Activated naive CD4-positive, alpha-beta T cell treated with Interleukin-2 at 50 U/mL for 16 hours (primary cell): ENCODE results near the gene CAMK2D.

Experiments
- DNase-seq: peaks from one replicate; pipeline ENCODE4 v3.0.0-alpha.2; 2020

CAMK2D gene

DNA sequence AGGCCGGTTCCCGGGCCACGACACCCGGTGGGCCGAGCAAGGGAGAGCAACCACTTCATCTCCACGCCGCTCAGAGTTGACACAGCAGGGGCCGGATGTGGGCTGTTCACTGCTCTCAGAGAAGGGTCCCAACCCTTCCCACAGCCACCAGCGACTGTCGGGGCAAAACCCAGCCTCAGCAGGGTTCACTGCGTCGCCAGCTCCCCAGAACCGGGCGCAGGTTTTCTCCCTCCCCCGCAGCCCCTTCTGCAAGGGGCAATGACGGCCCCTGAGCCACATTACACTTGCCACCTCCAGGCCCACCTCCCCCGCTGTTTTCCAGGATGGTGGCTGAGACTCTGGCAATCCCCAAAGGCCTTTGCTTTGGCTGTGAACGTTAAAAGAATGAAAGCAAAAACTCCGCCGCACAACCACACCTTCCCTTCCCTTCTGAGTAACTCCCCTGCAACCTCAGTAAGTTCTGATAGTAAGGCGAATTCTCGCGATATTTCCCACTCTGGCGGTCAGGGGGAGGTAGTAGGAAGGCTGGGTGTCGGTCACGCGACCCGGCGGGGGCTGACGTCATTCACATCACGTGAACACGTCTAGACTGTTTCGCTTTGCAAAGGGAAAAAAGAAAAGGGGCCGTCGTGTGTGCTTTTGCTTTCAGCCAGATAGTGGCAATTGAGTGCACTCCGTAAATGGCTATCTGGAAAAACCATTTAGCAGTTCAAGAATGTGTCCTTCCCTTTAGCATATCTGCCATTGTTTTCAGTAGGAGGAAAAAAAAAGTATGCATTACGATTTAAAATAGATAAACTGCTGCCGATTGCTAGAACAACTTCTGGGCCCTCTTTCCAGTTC is 869 bp upstream of the CAMK2D start:
- DNase-seq: peak; percentile 99

DNA sequence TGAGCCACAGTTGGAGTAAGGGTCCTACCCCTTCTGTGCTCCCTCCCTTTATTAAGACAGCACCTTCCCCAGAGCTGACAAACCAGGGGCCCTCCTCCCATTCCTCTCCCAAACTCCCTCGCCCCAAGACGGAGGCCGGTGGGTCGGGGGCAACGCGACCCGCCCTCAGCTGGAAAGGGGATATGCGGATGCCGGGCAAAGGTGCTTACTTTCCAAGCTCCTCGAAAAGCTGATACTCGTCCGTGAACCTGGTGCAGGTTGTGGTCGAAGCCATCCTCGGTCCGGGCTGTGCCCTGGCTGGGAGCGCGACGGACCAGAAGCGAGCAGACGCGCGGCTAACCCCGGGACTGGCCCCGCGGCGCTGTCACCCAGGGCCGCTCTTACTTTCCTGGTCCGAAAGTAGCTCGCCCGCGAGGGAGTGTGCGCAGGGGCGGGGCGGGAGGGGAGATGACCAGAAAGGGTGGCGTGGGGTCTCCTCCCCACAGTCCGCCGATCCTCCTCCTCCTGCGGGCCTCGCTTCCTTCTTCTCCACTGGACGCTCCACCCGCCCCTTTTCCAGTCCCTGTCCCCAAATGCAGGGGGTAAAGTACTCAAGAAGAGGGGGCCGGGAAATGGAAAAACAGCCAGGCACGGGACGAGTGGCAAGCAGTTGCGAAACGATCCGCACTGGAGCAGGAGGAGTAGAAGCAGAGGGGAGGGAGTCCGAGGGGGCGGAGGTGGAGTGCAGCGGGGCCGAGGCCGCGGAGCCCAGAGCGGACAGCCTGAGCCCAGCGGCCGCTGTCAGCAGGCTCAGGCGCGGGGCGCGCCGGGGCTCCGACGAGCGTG is 531 bp downstream of the CAMK2D start:
- peak; percentile 54 for DNase-seq

DNA sequence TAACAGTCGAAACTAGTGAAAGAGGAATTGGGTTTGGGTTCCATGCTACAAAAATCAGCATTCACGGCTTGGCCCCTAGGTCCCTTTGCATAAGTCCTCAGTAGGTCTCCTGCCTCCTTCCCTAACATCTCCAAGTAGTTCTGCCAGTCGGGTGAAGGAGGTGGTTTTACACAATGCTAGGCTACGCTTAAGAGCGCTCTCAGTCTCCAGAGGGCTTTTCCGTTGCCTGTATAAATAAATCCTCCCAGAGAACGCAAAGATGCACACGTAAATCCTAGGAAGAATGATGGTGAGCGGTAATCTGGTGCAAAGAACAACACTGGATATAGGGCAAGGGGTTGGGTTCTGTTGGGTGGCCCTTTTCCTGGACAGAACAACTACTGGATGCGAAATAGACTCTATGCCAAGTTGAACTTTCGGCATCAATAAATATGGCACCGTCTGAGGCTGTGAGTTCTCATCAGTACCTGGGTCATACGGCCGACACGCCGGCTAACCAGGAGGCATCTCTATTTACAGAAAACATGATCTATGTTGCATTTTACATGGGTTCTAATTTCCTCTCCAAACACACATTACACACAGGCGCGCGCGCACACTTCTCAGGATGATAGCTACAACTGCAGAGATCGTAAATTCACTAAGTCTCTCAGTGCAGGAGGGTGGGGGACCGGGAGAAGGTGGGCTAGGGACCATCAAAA is 1.3 kb downstream of the CAMK2D start:
- DNase-seq: peak; percentile 47

DNA sequence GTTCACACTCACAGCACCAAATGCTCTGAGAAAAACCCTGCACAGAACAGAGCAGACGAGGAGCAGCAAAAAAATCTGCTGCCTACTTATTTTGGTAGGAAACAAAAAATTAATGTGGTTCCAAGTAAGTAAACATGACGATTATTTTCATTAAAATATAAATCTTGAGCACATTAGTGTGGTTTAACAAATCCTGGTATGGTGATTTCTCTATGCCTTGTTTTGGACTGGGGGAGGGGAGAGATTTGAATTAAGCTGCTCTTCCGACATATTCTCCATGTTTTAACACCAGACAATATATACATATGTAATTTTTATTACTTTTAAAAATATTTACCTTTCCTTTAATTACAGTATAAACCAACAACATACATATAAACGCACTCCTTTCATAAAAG is 1.8 kb downstream of the CAMK2D start:
- no peak for DNase-seq

DNA sequence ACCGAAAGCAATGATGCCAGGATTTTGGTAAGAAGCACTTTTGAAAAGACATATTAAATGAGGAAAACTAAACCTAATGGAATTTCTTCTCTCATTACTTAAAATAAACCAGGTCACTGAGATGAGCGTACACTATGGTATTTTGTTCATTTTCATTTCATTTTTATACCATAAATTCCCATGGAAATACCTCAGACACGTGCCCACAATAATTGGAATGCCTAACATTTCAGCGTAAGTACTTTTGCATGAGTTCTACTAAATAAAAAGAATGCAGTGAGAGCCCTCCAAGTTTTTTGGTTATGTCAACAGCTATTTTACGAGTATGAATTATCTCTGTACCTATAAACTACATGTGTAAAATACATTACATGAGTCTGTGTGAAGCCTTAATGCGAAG is 3.2 kb downstream of the CAMK2D start:
- DNase-seq: no peak

DNA sequence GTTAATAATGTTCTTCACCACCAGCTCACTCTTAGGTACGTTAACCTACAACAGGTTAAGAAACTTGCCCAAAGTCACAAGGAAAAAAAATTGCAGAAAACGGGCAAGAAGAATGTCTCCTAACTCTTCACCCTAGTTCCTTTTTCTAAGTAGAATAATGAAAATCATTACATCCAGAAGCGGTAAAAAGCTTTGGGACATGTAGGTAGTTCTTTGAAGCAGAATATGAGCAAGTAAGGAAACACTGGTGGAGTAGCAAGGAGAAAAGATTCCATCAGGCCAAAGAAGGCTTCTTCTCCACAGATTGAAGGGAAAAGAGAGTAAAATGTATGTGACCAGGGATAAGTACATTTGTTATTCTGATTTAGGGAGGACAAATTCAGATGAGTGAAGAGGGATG is 4.1 kb downstream of the CAMK2D start:
- DNase-seq: no peak

DNA sequence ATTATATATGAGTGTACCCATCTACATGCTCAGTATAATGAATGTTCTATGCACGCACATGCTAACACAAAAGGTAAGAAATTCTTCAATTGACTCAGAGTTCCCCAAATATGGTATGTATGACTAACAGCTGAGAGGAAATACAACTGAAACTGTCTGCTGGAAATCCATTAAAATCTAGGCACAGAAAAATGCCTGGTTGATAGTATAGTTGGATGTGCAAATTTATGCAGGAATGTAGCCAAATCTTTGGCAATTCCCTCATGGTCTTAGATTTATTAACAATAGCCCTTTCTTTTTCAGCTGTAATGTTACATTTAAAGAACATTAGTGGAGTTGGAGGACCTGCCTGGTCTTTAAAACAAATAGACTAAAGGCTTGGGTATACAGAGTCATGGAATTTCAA is 5.5 kb downstream of the CAMK2D start:
- no peak for DNase-seq

DNA sequence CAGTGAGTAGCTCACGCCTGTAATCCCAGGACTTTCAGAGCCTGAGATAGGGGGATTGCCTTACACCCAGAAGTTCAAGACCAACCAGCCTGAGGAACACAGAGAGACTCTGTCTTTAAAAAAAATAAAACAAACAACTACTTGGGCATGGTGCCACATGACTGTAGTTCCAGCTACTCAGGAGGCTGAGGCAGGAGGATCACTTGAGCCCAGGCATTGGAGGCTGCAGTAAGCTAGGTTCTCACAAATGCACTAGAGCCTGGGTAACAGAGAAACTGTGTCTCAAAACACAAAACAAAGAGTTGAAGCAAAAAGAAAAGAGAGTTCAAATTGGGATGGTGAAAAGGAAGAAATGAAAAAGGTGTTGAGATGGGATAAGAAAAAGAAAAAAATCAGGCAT is 10.8 kb downstream of the CAMK2D start:
- DNase-seq: no peak

DNA sequence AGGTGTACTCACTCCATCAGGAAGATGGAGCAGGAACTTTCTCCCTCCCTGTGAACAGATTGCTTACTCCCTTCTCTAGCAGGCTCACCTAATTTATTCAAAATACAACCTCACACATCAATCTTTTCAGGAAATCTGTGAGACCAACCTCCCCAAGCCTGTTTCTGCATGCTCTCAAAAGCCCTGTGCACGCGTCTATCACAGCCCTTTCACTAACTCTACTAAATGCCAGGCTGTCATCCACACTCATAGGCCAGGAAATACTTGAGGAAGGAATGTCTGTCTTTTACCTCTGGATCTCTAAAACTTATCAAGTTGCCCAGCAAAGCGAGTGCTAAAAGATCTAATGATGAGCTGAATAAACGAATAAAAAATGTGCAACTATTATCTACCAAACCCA is 11.2 kb downstream of the CAMK2D start:
- no peak for DNase-seq

DNA sequence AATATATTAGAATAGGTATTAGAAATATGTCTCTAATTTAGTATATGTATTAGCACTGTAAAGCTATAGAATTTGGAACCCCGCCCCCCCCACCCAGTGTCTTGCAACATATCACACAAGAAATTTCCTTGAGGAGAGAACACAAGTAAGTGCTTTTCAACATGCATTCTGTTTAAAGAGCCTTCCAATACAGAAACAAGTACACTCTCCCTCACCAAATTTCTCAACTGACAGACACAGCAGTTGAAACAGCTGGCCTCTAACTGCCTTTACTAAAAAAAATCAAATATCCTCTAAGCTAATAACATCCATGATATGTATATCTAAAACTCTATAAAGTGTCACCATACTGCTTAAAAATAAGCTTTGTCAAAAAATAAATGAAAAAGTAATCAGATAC is 12.4 kb downstream of the CAMK2D start:
- DNase-seq: no peak

DNA sequence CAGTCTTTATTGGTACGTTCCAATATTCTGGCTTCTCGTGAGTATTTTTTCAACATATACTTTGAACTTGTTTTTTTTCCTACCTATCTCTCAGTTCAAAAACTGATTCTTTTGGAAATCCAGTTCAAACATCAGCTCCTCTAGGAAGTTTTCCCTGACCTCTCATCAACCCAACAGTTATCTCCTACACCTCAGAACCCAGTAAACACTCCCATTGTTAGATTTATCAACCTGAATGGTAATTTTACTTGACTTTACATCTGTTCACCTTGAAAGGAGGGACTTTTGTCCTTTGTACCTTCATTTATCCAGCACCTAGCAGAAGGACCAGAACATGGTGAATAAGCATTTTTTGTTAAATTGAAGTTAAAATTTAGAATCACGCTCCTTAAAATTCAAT is 13.6 kb downstream of the CAMK2D start:
- DNase-seq: no peak

DNA sequence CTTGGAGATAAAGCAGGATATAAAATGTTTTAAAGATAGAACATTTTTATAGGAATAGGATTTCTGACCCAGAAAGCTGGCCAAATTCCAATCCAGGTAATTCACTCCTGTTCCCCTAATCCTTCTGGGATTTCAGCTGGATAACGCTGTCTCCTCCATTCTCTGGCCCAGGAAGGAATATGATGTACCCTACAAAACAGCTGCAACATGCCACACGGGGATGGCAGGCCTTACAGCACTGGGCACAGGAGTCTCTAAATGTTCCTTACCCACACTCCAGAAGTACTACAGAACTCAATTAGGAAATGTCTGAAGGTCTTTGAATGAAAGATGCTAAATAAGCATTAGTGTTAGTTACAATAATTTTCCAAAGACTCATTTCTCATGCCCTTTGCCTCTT is 15.8 kb downstream of the CAMK2D start:
- no peak for DNase-seq

DNA sequence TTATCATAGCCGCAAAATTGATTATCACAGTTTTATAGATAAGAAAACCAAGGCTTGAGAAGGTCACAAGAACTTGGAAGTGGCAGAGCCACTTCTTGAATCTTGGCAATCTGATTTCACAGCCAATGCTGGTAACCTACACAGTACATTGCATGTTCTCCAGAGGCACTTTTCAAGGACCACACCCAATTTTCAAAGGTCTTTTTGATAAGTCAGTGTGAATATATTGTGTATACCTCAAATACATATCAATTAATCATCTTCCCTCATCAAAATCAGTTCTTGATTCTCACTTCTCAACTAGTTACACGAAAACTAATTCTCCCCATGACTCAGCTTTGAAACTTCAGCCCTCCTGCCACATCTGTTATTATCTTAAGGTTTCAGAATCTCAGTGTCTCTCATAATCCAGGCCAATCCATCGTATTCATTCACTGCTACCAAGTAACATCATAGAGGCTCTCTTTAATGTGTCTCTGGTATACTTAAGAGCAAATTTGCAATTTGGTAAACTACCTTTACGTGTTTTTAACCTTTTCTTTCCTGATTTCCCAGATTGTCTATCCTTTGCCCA is 16.8 kb downstream of the CAMK2D start:
- DNase-seq: no peak

DNA sequence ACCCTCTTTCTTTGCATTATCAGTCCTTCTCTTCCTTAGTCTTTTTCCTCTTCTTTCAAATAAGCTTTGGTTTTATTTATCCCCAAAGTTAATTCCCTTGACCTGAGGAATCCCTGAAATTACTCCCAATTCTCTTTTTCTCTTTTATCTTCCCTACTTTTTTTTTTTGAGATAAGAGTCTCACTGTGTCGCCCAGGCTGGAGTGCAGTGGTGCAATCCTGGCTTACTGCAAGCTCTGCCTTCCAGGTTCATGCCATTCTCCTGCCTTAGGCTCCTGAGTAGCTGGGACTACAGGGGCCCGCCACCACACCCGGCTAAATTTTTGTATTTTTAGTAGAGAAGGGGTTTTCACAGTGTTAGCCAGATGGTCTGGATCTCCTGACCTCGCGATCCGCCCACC is 17.8 kb downstream of the CAMK2D start:
- DNase-seq: no peak

DNA sequence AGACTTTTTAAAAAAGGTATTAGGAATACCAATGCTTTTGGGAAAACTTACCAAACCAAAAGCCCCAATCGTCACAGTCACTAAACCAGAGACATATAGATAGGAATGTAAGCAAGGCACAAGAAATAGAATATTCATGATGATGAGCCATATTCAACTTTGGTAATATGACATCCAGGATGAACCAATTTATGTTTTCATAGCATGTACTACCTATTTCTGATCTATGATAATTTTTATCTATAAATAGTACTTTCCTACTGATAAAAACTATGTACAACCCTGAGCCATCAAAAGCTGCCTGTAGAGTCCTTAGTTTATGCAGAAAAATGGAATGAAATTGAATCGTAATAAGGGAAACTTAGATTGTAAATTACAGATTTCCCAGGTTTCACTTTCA is 18.9 kb downstream of the CAMK2D start:
- no peak for DNase-seq

DNA sequence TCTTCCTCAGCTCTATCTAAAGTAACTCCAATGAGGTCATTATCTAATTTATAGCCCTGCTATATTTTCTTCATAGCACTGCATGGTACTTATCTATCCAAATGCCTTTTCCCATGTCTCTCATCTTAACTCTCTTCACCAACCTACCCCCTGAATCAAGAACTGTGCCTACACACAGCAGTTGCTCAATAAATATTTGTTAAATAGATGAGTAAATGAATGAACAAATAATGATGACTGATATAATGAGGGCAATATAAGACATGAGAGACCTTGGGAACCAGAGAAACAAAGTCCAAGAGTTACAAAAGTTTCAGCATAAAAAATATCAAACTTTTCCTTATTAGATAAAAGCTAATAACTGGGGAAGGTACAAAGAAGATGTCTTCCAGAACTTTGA is 19.6 kb downstream of the CAMK2D start:
- DNase-seq: no peak

DNA sequence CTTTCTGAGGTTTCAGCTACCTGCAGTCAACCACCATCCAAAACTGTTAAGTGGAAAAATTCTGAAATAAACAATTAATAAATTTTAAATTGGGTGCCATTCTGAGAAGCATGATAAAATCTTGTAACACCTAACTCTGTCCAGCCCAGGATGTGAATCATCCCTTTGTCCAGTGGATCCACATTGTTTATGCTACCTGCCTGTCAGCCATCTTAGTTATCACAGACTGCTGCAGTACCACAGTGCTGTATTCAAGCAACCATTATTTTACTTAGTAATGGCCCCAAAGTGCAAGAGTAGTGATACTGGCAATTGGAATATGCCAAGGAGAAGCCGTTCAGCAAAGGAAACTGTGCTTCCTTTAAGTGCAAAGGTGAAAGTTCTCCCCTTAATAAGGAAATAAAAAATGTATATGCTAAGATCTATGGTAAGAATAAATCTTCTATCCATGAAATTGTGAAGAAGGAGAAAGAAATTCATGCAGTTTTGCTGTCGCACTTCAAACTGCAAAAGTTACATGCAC is 20.6 kb downstream of the CAMK2D start:
- DNase-seq: no peak

DNA sequence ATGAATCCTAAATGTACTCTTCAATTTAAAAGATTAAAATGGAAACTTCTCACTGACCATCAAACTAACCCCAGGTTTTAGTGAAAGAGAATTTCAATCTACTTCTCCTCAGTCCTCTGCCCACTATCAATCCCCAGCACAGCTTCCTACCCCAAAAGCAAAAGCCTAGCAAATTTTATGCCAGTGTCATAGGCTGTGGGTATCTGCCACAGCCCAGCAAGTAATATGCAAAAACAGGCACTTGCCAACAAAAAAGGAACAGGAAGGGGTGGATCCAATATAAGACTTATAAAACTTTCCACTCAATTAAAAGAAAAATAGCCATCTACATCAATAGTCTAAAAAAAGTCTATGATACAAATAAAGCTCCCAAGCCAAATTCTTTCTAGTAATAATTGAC is 22.3 kb downstream of the CAMK2D start:
- no peak for DNase-seq

DNA sequence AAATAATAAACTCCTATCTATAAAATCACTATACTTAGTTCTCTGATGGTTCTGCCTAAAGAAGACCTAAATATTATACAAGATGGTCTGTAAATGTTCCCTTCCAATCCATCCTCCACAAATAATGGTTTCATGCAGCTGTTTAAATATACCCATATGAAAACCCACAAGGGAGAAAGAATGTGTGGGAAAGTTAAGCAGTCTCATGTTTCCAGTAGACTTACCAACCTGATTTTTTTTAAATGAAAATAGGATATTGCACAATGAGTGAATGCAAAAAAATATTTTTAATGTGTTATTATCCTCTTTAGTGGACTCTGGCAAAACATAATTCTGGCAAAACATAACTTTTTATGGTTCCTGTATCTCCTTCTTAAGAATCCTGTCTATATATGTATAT is 23.3 kb downstream of the CAMK2D start:
- DNase-seq: no peak

DNA sequence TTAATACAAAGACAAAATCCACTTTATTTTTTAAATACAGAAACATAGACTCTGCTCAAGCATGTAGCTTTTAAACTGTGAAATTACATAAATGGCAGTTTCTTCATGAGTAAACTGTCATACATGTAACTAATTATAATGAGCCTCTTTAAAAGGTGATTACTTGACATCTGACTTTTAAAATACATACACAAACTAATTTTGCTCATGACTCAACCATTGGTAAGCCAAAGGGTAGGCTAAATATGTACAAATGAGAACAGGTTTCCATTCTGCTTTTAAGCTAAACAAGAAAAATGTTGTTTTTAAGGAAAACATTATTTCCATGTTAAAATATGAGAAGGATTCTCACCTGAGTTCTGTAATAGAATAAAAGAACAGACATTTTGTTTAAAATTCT is 27.9 kb downstream of the CAMK2D start:
- no peak for DNase-seq

DNA sequence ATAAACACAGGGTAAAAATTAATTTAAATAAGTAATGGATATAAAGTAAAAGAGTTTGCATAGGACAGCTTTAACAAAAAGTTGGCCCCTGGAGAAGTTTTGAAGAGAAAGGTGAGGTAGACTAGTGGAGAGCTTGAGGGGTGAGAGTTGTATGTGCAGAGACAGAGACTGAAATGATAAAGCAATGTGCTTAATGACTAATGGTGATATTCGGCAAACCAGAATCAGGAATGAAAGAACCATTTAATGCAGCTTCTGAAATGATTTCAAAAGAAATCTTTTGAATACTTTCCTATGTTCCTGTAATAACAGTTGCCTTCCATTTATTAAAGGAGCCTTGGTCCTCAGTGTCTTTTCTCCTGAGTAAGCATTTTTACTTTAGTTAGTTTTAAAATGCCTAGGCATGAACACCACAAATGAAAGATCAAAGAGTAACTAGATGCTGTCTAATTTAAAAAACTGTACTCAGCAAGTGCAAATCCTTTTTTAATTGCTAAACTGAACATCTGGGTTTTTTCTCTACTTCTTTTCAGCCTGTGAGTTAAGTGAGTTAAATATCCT is 28.5 kb downstream of the CAMK2D start:
- DNase-seq: no peak

DNA sequence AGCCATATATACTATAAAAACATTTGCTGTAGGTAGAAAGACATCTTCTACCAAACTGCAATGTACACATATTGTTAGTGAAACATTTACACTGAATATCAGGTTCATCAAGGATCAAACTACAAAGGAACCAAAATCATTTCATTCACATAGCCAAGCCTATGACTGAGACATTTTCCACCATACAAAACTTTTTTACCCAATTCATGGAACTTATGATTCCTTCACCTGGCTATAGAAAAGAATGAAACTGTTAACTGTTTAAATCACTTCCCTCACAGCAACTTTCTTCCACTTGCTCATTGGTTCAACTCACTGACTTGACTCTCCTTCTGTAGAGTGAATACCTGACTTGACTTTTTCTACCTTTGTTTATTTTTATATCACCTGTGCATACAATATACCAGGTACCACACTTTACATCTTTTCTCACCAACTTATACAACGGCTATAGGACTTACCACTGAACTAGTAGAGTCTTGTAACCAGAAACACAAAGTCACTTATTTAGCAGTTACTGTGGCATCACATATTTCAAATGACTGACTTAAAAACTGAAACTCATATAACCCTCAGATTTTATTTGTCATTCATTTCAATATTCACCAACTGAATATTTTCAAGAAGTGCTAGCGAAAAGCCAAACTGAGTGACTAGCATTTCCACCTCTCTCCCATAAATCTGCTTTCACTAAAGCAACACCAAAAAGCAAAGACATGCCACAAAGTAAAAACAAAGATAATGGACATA is 30.9 kb downstream of the CAMK2D start:
- no peak for DNase-seq
